Activated CD8-positive, alpha-beta T cell treated with anti-CD3 and anti-CD28 coated beads for 36 hours (primary cell): Measurements from ENCODE around the gene COL24A1. TPM values are rescaled to one million over a fixed set of nuclear protein-coding genes. Genes with fewer than 3 reads are reported as not detected.
"Not testable (repeated sequence)": the region's sequence is repeated elsewhere in the genome, so short reads cannot be mapped to it uniquely, and the experiment has no call there.

Source experiments
- ATAC-seq: fragments of 200-7000 bp; cut with Tn5 transposase; one replicate; pipeline ENCODE4 v1.10.0; 2021; ENCODE audit warnings: mild to moderate bottlenecking, moderate library complexity
- CTCF ChIA-PET: fragments of 350-600 bp; sonication (Branson Sonifier 250); formaldehyde crosslinking; loops from one replicate; lab custom pipeline; 2021; ENCODE audit warnings: antibody characterized with exemption; lab: Charles Lee
- POLR2A ChIA-PET: fragments of 350-600 bp; sonication (Branson Sonifier 250); formaldehyde crosslinking; loops from one replicate; lab custom pipeline; 2021; ENCODE audit warnings: antibody characterized with exemption; lab: Charles Lee
- DNase-seq: peaks from one replicate; pipeline ENCODE4 v3.0.0-alpha.2; 2020
- H3K27ac Mint-ChIP-seq: one replicate; pipeline ENCODE4 v1.8.0; 2021; ENCODE audit warnings: mild to moderate bottlenecking, mixed read lengths
- H3K27me3 Mint-ChIP-seq: one replicate; pipeline ENCODE4 v1.8.0; 2021; ENCODE audit warnings: mixed read lengths
- H3K36me3 Mint-ChIP-seq: one replicate; pipeline ENCODE4 v1.8.0; 2021; ENCODE audit warnings: low read depth, mixed read lengths
- H3K4me1 Mint-ChIP-seq: one replicate; pipeline ENCODE4 v1.8.0; 2021; ENCODE audit warnings: low read depth, mixed read lengths
- H3K4me3 Mint-ChIP-seq: one replicate; pipeline ENCODE4 v1.8.0; 2021; ENCODE audit warnings: mild to moderate bottlenecking, moderate library complexity, mixed read lengths
- H3K9me3 Mint-ChIP-seq: one replicate; pipeline ENCODE4 v1.8.0; 2021; ENCODE audit warnings: mixed read lengths
- CTCF ChIP-seq: fragments of 200-600 bp; IDR thresholded peaks from one replicate; pipeline ENCODE4 v1.8.0; 2022; ENCODE audit warnings: antibody characterized with exemption, mild to moderate bottlenecking
- intact Hi-C: fragments of 100-400 bp; cut with micrococcal nuclease; formaldehyde crosslinking; loops from one replicate; pipeline ENCODE4 v1.10.0; 2022
- total RNA-seq, 2 experiments: library from RNA; stranded (reverse); gene quantifications; one replicate each; pipeline ENCODE4 v1.2.3, GENCODE V29; 2021

Gene COL24A1
- total RNA-seq, 2 experiments from 2014 or later: not detected

- ATAC-seq (no peak), DNase-seq (no peak)
- Mint-ChIP-seq H3K4me3 (no peak overlapping the region), H3K27ac (no peak overlapping the region), H3K4me1 (no peaks in the 10 kb centered on the region), H3K9me3 (no peaks in the 10 kb centered on the region), H3K36me3 (no peaks in the 10 kb centered on the region), H3K27me3 (peaks cover 4% of the 10 kb centered on the region)
- intact Hi-C loops: no loop called here
- POLR2A ChIA-PET: no interaction called here
- no peak for TF ChIP-seq CTCF
- CTCF ChIA-PET: no interaction called here
Measured at GRCh38 chr1:86137436-86137835, 19.1 kb downstream of the COL24A1 start.

GRCh38 chr1:86119214-86119764 lies 37.3 kb downstream of the COL24A1 start:
- H3K4me3 Mint-ChIP-seq: no peak overlapping the region
- TF ChIP-seq CTCF: no peak
- H3K27ac Mint-ChIP-seq: no peak overlapping the region
- POLR2A ChIA-PET: no interaction called here
- ATAC-seq: no peak
- no peaks in the 10 kb centered on the region for H3K27me3 Mint-ChIP-seq
- H3K9me3 Mint-ChIP-seq: no peaks in the 10 kb centered on the region
- no peaks in the 10 kb centered on the region for H3K4me1 Mint-ChIP-seq
- intact Hi-C loops: no loop called here
- DNase-seq: no peak
- CTCF ChIA-PET: no interaction called here
- H3K36me3 Mint-ChIP-seq: no peaks in the 10 kb centered on the region

- Mint-ChIP-seq H3K9me3 (no peaks in the 10 kb centered on the region), H3K4me3 (no peak overlapping the region), H3K27ac (no peak overlapping the region), H3K36me3 (no peaks in the 10 kb centered on the region), H3K27me3 (no peaks in the 10 kb centered on the region), H3K4me1 (no peaks in the 10 kb centered on the region)
- CTCF ChIA-PET: no interaction called here
- intact Hi-C loops: no loop called here
- TF ChIP-seq CTCF: no peak
- ATAC-seq: no peak
- POLR2A ChIA-PET: no interaction called here
- DNase-seq: no peak
Measured at GRCh38 chr1:86114816-86115400, 41.7 kb downstream of the COL24A1 start.

- no peak overlapping the region for H3K27ac Mint-ChIP-seq
- TF ChIP-seq CTCF: no peak
- ATAC-seq (no peak), DNase-seq (no peak)
- H3K27me3 Mint-ChIP-seq: no peaks in the 10 kb centered on the region
- no peaks in the 10 kb centered on the region for H3K36me3 Mint-ChIP-seq
- POLR2A ChIA-PET: no interaction called here
- H3K4me3 Mint-ChIP-seq: no peak overlapping the region
- H3K4me1 Mint-ChIP-seq: no peaks in the 10 kb centered on the region
- intact Hi-C loops: no loop called here
- H3K9me3 Mint-ChIP-seq: no peaks in the 10 kb centered on the region
- CTCF ChIA-PET: interaction anchor here (0.7 kb wide), 2 partner anchors 11 to 356 kb away, joined by 3 read pairs; no protein-coding TSS in a partner anchor
Measured at GRCh38 chr1:86114236-86114635, 42.3 kb downstream of the COL24A1 start.

- H3K36me3 Mint-ChIP-seq, DNase-seq, intact Hi-C loops, ATAC-seq, CTCF ChIA-PET, H3K9me3 Mint-ChIP-seq, H3K4me3 Mint-ChIP-seq, POLR2A ChIA-PET, H3K27ac Mint-ChIP-seq, H3K4me1 Mint-ChIP-seq, H3K27me3 Mint-ChIP-seq: not testable (repeated sequence)
Measured at GRCh38 chr1:86111590-86111989, 45.0 kb downstream of the COL24A1 start.
